CD4-positive, alpha-beta T cell treated with Interleukin-4 for 1 hour (primary cell): ENCODE measurements around the gene CHCHD3.

ENCODE experiments used
- DNase-seq, 2 donors: peaks; one replicate each; pipeline ENCODE4 v3.0.0-alpha.2; 2020 to 2022

Gene CHCHD3

GRCh38 chr7:133081599-133082389, at the start of gene CHCHD3:
Gene CHCHD3 (minus strand): TSS chr7:133082090. CDS start chr7:133081937, 153 bp downstream.
- DNase-seq = peak; percentile 96 to 97

GRCh38 chr7:133130166-133130565, 48.3 kb upstream of the CHCHD3 start:
- DNase-seq = no peak

GRCh38 chr7:133126422-133126821, 44.5 kb upstream of the CHCHD3 start:
- no peak for DNase-seq

- DNase-seq = no peak
Measured at GRCh38 chr7:133124974-133125373, 43.1 kb upstream of the CHCHD3 start.

- no peak for DNase-seq
Measured at GRCh38 chr7:133121175-133121844, 39.4 kb upstream of the CHCHD3 start.

GRCh38 chr7:133119067-133119466, 37.2 kb upstream of the CHCHD3 start:
- no peak for DNase-seq

GRCh38 chr7:133118261-133118660, 36.4 kb upstream of the CHCHD3 start:
- DNase-seq = no peak

- no peak for DNase-seq
Measured at GRCh38 chr7:133117452-133117851, 35.6 kb upstream of the CHCHD3 start.

- DNase-seq = no peak
Measured at GRCh38 chr7:133115596-133115995, 33.7 kb upstream of the CHCHD3 start.

GRCh38 chr7:133114519-133114918, 32.6 kb upstream of the CHCHD3 start:
- DNase-seq = no peak

GRCh38 chr7:133112976-133113375, 31.1 kb upstream of the CHCHD3 start:
- DNase-seq = no peak

- no peak for DNase-seq
Measured at GRCh38 chr7:133112335-133112734, 30.4 kb upstream of the CHCHD3 start.

GRCh38 chr7:133110312-133110711, 28.4 kb upstream of the CHCHD3 start:
- DNase-seq = no peak

GRCh38 chr7:133109816-133110215, 27.9 kb upstream of the CHCHD3 start:
- no peak for DNase-seq

GRCh38 chr7:133108023-133108422, 26.1 kb upstream of the CHCHD3 start:
- DNase-seq = no peak

GRCh38 chr7:133102276-133103060, 20.6 kb upstream of the CHCHD3 start:
- no peak for DNase-seq

GRCh38 chr7:133099633-133100286, 17.9 kb upstream of the CHCHD3 start:
- no peak for DNase-seq

GRCh38 chr7:133095119-133095671, 13.3 kb upstream of the CHCHD3 start:
- DNase-seq = no peak

- no peak for DNase-seq
Measured at GRCh38 chr7:133091943-133092464, 10.1 kb upstream of the CHCHD3 start.

- DNase-seq = no peak
Measured at GRCh38 chr7:133082390-133082766, 488 bp upstream of the CHCHD3 start.

GRCh38 chr7:133081119-133081598, 731 bp downstream of the CHCHD3 start:
- DNase-seq = no peak

- no peak for DNase-seq
Measured at GRCh38 chr7:133079296-133079695, 2.6 kb downstream of the CHCHD3 start.
